Activated CD4-positive, CD25-positive, alpha-beta regulatory T cell treated with anti-CD3 and anti-CD28 coated beads, Interleukin-2, amount 50 U/mL, for 72 hours (primary cell): ENCODE measurements around the gene GPX3.

Experiments
- DNase-seq: peaks from one replicate; pipeline ENCODE4 v3.0.0; 2021

GPX3 gene

DNA sequence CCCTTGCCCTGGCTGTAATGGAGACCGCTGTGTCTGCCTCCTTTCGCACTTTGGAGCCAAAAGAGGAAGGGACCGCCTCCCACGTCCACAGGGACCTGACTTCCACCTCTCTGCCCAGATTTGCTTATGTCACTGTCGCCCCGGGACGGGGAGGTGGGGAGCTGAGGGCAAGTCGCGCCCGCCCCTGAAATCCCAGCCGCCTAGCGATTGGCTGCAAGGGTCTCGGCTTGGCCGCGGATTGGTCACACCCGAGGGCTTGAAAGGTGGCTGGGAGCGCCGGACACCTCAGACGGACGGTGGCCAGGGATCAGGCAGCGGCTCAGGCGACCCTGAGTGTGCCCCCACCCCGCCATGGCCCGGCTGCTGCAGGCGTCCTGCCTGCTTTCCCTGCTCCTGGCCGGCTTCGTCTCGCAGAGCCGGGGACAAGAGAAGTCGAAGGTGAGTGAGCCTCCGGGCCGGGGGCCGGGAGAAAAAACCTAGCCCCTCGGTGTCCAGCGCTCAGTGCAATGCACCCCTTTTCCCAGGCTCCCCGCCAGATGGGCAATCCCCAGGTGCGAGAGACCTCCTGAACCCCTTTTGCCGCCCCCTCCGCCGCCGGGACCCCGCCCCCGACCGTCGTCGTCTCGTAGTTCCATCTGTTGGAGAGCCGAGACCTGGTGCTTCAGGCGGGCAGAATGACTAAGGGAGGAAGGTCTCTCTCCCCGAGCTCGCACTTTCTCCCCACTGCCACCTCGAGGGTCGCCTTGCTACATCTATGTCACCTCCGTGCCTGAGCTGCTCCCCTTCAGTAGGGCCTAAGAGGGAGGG lies at the start of gene GPX3:
TSS of gene GPX3 (plus strand) at position 288 of the 807 bp plus-strand sequence. CDS start at position 352, 64 bp downstream.
- DNase-seq, result no peak

DNA sequence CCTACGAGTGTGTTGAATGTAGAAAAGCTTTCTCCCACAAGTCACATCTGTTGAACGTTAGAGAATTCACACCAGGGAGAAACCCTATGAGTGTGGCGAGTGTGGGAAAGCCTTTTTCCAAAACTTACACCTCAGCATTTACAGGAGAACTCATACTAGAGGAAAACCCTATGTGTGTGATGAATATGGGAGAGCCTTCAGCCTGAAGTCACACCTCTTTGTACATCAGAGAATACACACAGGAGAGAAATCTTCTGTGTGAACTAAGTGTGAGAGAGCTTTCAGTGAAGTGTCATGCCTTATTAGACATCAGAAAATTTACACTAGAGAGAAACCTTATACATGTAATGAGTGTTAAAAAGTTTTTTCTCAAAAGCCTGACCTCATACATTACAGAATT lies 41.8 kb upstream of the GPX3 start:
- DNase-seq, result no peak

- DNase-seq, result no peak
Measured at GRCh38 chr5:150987746-150988145, 32.6 kb upstream of the GPX3 start.

DNA sequence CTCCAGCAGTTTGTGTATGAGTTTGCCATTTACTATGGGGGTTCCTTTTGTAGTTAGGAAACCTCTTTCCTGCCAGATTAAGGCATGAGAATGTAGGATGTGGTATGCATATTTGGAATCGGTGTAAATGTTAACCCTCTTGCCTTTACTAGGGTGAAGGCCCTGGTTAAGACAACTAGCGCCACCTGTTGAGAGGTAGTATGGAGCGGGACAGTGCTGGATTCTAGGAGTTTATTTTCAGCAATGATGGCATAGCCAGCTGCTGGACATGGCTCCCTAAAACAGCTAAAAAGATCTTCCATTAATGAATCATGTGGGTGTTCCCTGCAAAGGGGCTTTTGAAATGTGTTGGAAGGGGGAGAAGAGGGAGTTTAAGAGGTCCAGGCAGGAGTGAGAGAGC lies 30.7 kb upstream of the GPX3 start:
- DNase-seq, result no peak

DNA sequence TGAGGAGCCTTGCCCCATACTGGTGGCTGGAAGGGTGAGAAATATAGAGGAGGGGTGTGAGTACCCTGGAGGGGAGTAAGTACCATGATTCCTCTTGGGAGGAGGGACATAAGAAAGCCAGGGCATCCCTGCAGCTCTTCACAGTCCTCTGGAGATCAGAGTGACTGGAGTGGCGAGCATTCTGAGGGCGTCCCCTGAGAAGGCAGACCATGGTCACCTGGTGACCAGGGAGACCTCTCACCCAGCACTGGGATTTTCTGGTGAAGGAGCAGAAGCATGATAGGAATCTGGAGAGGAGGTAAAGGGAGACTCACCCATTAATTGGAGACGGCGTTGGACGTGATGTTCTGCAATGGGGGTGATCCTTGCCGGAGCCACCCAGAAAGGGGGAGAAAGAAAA lies 27.7 kb upstream of the GPX3 start:
- no peak for DNase-seq

- DNase-seq, result no peak
Measured at GRCh38 chr5:150993422-150993821, 27.0 kb upstream of the GPX3 start.

DNA sequence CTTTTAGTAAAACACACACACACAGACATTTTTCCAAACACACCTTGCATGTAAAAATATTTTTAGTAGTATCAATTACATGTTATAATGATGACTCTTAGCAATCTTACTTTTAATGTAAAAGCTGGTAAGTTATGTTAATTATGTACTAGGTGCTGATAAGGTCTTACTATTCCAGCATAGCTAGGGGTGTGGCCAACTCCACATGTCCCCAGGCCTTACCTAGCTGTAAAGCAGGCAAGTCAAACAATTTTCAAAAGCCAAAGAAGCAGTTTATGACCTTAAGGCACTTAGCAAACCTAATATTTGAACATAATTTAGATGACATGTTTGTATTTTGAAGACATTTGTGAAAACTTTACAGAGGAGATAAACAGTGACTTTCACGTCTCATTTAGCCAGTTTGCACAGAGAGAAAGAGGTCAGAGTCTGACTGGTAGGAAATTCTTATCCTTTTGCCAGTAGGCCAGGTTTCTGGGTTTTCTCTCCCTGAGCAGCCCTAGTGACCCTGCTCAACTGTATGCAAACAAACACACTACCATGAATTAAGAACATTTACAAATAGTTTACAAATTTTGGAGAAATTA lies 26.5 kb upstream of the GPX3 start:
- DNase-seq, result no peak

DNA sequence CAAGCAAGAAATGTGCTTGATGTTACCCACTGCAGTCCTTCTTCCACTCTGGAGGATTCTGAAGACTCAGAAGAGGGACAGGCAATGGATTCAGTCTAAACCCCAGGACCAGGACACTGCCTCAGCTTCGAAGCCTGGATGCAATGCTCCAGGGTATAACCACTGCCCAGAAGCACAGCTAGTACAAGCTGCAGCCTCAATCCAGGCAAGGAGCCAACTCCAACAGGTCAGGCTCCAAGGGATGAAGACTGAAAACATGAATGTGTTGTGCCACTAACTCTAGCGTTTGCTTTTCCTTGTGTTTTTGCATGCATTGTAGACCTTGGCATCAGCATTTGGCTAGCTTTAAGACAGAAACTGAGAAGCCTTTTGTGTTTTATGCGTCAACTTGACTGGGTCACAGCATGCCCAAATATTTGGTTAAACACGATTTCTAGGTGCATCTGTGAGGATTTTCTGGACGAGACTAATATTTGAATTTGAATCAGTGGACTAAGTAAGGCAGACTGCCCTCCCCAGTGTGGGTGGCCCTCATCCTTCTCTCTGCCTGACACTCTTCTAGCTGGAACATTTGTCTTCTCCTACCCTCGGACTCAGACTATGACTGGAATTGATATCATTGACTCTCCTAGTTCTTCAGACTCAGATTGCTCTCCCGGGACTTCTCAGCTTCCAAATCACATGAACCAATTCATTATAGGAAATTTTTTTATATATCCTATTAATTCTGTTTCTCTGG lies 20.5 kb upstream of the GPX3 start:
- no peak for DNase-seq

DNA sequence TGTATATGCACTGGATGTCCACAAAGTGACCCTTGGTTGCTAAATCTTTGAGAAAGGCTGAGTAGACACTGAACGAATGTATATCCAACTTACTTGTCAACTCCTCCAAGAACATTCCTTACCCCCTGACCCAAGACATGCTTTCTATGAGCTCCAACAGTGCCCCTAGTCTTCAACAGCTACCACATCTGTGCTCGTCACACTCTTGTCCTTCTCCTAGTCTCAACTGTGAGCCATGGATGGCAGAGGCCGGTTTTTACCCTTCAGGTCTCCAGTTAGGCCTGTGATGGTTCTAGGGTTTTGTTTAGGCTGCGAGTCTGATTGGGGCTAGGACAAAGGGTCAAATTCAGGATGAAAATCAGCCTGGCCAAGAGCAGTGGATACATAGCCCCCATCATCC lies 19.0 kb upstream of the GPX3 start:
- no peak for DNase-seq

DNA sequence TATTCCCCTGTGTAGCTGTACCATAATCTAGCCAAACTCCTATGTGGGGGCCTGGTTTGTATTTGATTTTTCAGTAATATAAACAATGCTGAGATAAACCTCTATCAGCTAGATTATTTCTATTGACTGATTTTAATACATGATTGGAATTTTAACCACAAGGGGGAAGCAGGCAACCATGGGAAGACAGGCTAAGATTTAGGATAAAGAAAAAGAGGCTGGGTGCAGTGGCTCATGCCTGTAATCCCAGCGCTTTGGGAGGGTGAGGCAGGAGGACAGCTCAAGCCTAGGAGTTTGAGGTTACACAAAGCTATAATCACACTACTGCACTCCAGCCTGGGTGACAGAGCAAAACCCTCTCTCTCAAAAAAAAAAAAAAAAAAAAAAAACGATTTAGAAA lies 18.1 kb upstream of the GPX3 start:
- no peak for DNase-seq

- no peak for DNase-seq
Measured at GRCh38 chr5:151002681-151003502, 17.5 kb upstream of the GPX3 start.

- no peak for DNase-seq
Measured at GRCh38 chr5:151003503-151003860, 16.9 kb upstream of the GPX3 start.

DNA sequence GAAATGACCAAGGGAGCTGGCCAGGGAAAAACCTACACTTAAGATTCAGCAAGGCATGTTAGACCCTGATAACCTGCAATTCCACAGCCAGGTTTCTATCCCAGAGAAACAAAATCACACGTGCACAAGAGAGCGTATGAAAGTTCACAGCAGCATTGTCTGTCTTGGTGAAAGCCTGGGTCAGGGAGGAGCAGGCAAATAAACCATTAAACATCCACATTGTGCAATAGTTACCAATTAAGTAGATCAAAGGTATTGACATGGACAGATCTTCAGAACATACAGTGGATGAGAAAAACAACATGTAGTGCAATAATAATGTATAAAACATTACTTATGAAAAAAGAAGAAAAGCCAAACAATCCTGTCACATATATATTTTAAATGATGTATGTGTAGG lies 15.9 kb upstream of the GPX3 start:
- no peak for DNase-seq

DNA sequence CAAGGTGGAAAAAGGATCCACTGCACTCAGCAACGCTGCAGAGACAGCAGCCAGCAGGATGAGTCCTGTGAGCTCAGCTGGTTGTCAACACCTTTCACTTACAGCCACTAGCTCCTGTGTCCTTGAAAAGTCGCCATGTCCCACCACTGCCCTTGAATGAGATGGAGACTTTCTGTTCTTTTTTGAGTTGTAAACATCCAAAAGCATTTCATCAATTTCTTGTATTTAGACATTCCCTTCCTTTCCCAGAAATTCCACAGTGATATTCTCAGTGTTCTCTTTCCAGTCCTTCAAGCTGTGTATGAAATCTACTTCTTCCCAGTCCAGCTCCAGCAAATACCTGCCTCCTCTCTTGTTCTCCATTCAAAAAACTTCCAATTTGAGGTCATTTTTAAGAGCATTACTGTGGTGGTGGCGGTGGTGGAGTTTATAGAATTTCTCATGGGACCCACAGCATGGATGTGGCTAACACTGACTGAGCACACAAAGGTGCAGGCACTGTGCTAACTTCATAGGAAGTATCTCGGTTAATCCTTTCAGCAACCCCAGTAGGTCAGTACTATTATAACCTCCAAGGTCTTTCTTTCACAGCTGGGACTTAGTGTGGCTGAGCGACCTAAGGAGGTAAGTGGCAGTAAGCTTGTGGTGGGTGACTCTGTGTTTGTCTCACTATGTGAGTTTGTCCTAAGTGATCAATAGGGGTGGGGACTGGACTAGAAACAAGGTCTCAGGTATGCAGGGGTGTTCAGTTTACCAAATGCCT lies 15.0 kb upstream of the GPX3 start:
- no peak for DNase-seq

GRCh38 chr5:151005950-151006576 lies 14.3 kb upstream of the GPX3 start:
- DNase-seq, result no peak

- no peak for DNase-seq
Measured at GRCh38 chr5:151006704-151007334, 13.6 kb upstream of the GPX3 start.

- DNase-seq, result no peak
Measured at GRCh38 chr5:151007430-151008209, 12.8 kb upstream of the GPX3 start.

- DNase-seq, result no peak
Measured at GRCh38 chr5:151008210-151008491, 12.2 kb upstream of the GPX3 start.

DNA sequence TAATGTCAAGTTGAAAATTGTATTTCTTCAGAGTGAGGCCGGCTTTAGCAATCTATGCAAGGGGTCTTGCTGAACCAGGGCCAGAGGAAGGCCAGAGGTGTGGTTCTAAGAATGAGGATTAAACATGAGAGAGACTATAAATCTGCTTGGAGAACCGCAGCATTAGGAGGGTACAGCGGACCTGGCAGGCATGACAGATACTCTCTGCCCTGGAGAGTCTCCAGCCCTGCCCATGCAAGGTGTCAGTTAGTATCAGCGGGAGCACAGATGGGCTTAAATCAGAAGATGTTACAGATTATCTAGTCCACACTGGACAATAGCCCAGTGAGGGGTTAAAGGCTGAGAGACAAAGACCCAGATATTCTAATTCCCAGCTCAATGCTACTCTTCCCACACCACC lies 11.5 kb upstream of the GPX3 start:
- no peak for DNase-seq

- no peak for DNase-seq
Measured at GRCh38 chr5:151012862-151013261, 7.5 kb upstream of the GPX3 start.
